ENCODE measurements around the gene NF2. TPM values are rescaled to one million over a fixed set of nuclear protein-coding genes. Genes with fewer than 3 reads are reported as not detected.
A peak's percentile ranks its signal among the peaks of the same experiment; 100 is the strongest.

NF2 gene
- total and polyA plus RNA-seq, 2 experiments from 2014 or later: 14.4 to 54.5 TPM

DNA sequence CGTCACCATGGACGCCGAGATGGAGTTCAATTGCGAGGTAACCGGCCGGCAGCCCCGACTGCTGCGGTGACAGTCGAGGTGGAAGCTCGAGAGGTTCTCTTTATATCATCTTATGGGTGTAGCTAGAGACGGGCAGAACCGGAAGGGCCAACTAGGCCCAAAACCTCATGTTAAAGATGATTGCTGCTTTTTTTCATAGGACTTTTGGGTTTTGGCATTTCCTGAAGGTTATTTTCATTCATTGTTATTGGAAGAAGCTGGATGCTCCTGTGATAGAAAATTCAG lies 585 bp downstream of the NF2 start:
- H3K4me3 Mint-ChIP-seq: peak overlapping the region; percentile 83
- no peak for DNase-seq (ENCODE audit: low spot score)
- peaks cover 10% of the 10 kb centered on the region for H3K27me3 Mint-ChIP-seq (ENCODE audit: insufficient read depth, low read depth, poor library complexity)
- Histone ChIP-seq H3K4me2 (peak overlapping the region; percentile 84), H3K79me2 (replicated peaks; ENCODE audit: insufficient read depth) (peaks cover 48% of the 10 kb centered on the region), H4K20me1 (replicated peaks; ENCODE audit: insufficient read depth) (peaks cover 15% of the 10 kb centered on the region; the same call in 1 of the 2 replicates), H3K27me3 (ENCODE audit: insufficient read depth) (peaks cover 6% of the 10 kb centered on the region), H3K4me3 (peak overlapping the region; percentile 92), H3F3A (replicated peaks; ENCODE audit: low read depth) (peaks cover 5% of the 10 kb centered on the region), H2AFZ (peak overlapping the region; percentile 93), H3K36me3 (ENCODE audit: insufficient read depth) (no peaks in the 10 kb centered on the region; the same call in 1 of the 2 replicates), H3K4me1 (ENCODE audit: insufficient read depth) (peaks cover 26% of the 10 kb centered on the region), H3K9me2 (ENCODE audit: insufficient read depth) (no peaks in the 10 kb centered on the region), H3K27ac (ENCODE audit: low read depth) (peak overlapping the region; percentile 78)
- TF ChIP-seq JUNB (IDR thresholded peaks at IDR 0.05; ENCODE audit: unreplicated experiment) (no peak), REST (IDR thresholded peaks at IDR 0.05; ENCODE audit: unreplicated experiment) (no peak), ZNF331 (CRISPR knock-in tag; IDR thresholded peaks at IDR 0.05; ENCODE audit: low read depth) (no peak), CTCF (conservative IDR thresholded peaks at IDR 0.05; ENCODE audit: low read depth in 2 of 2) (no peak), ZNF114 (CRISPR knock-in tag; IDR thresholded peaks at IDR 0.05) (no peak), EZH2phosphoT487 (IDR thresholded peaks at IDR 0.05; ENCODE audit: unreplicated experiment) (no peak), EZH2 (IDR thresholded peaks at IDR 0.05; ENCODE audit: low read depth, unreplicated experiment) (no peak), ETS1 (IDR thresholded peaks at IDR 0.05) (no peak), NANOG (IDR thresholded peaks at IDR 0.05; ENCODE audit: borderline replicate concordance) (no peak), STAT1 (IDR thresholded peaks at IDR 0.05; ENCODE audit: unreplicated experiment) (no peak)
- TF ChIP-seq, protein P1, sequence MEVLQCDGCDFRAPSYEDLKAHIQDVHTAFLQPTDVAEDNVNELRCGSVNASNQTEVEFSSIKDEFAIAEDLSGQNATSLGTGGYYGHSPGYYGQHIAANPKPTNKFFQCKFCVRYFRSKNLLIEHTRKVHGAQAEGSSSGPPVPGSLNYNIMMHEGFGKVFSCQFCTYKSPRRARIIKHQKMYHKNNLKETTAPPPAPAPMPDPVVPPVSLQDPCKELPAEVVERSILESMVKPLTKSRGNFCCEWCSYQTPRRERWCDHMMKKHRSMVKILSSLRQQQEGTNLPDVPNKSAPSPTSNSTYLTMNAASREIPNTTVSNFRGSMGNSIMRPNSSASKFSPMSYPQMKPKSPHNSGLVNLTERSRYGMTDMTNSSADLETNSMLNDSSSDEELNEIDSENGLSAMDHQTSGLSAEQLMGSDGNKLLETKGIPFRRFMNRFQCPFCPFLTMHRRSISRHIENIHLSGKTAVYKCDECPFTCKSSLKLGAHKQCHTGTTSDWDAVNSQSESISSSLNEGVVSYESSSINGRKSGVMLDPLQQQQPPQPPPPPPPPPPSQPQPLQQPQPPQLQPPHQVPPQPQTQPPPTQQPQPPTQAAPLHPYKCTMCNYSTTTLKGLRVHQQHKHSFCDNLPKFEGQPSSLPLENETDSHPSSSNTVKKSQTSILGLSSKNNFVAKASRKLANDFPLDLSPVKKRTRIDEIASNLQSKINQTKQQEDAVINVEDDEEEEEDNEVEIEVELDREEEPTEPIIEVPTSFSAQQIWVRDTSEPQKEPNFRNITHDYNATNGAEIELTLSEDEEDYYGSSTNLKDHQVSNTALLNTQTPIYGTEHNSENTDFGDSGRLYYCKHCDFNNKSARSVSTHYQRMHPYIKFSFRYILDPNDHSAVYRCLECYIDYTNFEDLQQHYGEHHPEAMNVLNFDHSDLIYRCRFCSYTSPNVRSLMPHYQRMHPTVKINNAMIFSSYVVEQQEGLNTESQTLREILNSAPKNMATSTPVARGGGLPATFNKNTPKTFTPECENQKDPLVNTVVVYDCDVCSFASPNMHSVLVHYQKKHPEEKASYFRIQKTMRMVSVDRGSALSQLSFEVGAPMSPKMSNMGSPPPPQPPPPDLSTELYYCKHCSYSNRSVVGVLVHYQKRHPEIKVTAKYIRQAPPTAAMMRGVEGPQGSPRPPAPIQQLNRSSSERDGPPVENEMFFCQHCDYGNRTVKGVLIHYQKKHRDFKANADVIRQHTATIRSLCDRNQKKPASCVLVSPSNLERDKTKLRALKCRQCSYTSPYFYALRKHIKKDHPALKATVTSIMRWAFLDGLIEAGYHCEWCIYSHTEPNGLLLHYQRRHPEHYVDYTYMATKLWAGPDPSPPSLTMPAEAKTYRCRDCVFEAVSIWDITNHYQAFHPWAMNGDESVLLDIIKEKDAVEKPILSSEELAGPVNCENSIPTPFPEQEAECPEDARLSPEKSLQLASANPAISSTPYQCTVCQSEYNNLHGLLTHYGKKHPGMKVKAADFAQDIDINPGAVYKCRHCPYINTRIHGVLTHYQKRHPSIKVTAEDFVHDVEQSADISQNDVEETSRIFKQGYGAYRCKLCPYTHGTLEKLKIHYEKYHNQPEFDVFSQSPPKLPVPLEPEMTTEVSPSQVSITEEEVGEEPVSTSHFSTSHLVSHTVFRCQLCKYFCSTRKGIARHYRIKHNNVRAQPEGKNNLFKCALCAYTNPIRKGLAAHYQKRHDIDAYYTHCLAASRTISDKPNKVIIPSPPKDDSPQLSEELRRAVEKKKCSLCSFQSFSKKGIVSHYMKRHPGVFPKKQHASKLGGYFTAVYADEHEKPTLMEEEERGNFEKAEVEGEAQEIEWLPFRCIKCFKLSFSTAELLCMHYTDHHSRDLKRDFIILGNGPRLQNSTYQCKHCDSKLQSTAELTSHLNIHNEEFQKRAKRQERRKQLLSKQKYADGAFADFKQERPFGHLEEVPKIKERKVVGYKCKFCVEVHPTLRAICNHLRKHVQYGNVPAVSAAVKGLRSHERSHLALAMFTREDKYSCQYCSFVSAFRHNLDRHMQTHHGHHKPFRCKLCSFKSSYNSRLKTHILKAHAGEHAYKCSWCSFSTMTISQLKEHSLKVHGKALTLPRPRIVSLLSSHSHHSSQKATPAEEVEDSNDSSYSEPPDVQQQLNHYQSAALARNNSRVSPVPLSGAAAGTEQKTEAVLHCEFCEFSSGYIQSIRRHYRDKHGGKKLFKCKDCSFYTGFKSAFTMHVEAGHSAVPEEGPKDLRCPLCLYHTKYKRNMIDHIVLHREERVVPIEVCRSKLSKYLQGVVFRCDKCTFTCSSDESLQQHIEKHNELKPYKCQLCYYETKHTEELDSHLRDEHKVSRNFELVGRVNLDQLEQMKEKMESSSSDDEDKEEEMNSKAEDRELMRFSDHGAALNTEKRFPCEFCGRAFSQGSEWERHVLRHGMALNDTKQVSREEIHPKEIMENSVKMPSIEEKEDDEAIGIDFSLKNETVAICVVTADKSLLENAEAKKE (CRISPR knock-in tag; IDR thresholded peaks at IDR 0.05): no peak
- H3K9me3 Mint-ChIP-seq: peaks cover 2% of the 10 kb centered on the region; the same call in 1 of the 3 replicates
- no peak overlapping the region for H3K27ac Mint-ChIP-seq
- H3K4me1 Mint-ChIP-seq: peaks cover 14% of the 10 kb centered on the region; the same call in 2 of the 3 replicates
- no peaks in the 10 kb centered on the region for H3K36me3 Mint-ChIP-seq (ENCODE audit: low read depth)
- ATAC-seq: no peak
